Loucy (cell line): ENCODE results near the gene RNF44.

Source experiments
- H2AFZ ChIP-seq: fragments of 200-600 bp; sonication (generic); 2 replicates; pipeline ENCODE4 v1.6.0; 2016; ENCODE audit warnings: antibody characterized with exemption, mild to moderate bottlenecking, low read length, moderate library complexity
- H3F3A ChIP-seq: fragments of 200-600 bp; 2 replicates; pipeline ENCODE4 v1.6.0; 2016; ENCODE audit warnings: antibody characterized with exemption, low read depth, mild to moderate bottlenecking
- H3K27me3 ChIP-seq: fragments of 200-600 bp; sonication (generic); 2 replicates; pipeline ENCODE4 v1.6.1; 2014; ENCODE audit warnings: low read length, mild to moderate bottlenecking; ENCODE audit not compliant: insufficient read depth, poor library complexity, severe bottlenecking
- H3K36me3 ChIP-seq: fragments of 200-600 bp; sonication (generic); 2 replicates; pipeline ENCODE4 v1.6.1; 2016; ENCODE audit warnings: low read length; ENCODE audit not compliant: insufficient read depth
- H3K4me1 ChIP-seq: fragments of 200-600 bp; sonication (generic); 2 replicates; pipeline ENCODE4 v1.5.1; 2014; ENCODE audit warnings: low read length, mild to moderate bottlenecking; ENCODE audit not compliant: insufficient read depth, poor library complexity, severe bottlenecking
- H3K4me2 ChIP-seq: fragments of 200-600 bp; sonication (generic); 2 replicates; pipeline ENCODE4 v1.6.0; 2014; ENCODE audit warnings: antibody characterized with exemption, low read length, low read depth, mild to moderate bottlenecking; ENCODE audit not compliant: poor library complexity, severe bottlenecking
- H3K4me3 ChIP-seq: fragments of 200-600 bp; sonication (generic); 2 replicates; pipeline ENCODE4 v1.5.1; 2014; ENCODE audit warnings: low read length, mild to moderate bottlenecking, mixed read lengths; ENCODE audit not compliant: poor library complexity, severe bottlenecking
- H3K79me2 ChIP-seq: fragments of 200-600 bp; sonication (generic); 2 replicates; pipeline ENCODE4 v1.6.1; 2014; ENCODE audit warnings: low read length; ENCODE audit not compliant: insufficient read depth
- H3K9ac ChIP-seq: fragments of 200-600 bp; sonication (generic); 2 replicates; pipeline ENCODE4 v1.6.0; 2014; ENCODE audit warnings: mild to moderate bottlenecking, low read depth, low read length, moderate library complexity; ENCODE audit not compliant: poor library complexity, severe bottlenecking
- H3K9me2 ChIP-seq: fragments of 200-600 bp; sonication (generic); replicated peaks from 2 replicates; pipeline ENCODE4 v1.6.1; 2016; ENCODE audit warnings: low read depth, low read length, mixed read lengths
- H3K9me3 ChIP-seq: fragments of 200-600 bp; sonication (generic); 2 replicates; pipeline ENCODE4 v1.6.1; 2014; ENCODE audit warnings: mild to moderate bottlenecking, antibody characterized with exemption, low read length, low read depth; ENCODE audit not compliant: insufficient read depth
- H4K20me1 ChIP-seq: fragments of 200-600 bp; sonication (generic); 2 replicates; pipeline ENCODE4 v1.6.0; 2014; ENCODE audit warnings: antibody characterized with exemption, low read length, mild to moderate bottlenecking; ENCODE audit not compliant: insufficient read depth, poor library complexity, severe bottlenecking
- CTCF ChIP-seq: fragments of 200-600 bp; sonication (generic); conservative IDR thresholded peaks from 2 replicates; pipeline ENCODE4 v1.5.1; 2014; ENCODE audit warnings: mild to moderate bottlenecking, antibody characterized with exemption, low read length
- EZH2phosphoT487 ChIP-seq: fragments of 200-600 bp; IDR thresholded peaks from 2 replicates; pipeline ENCODE4 v1.6.1; 2018; ENCODE audit warnings: antibody characterized with exemption, mild to moderate bottlenecking, moderate library complexity, borderline replicate concordance

RNF44 gene

DNA sequence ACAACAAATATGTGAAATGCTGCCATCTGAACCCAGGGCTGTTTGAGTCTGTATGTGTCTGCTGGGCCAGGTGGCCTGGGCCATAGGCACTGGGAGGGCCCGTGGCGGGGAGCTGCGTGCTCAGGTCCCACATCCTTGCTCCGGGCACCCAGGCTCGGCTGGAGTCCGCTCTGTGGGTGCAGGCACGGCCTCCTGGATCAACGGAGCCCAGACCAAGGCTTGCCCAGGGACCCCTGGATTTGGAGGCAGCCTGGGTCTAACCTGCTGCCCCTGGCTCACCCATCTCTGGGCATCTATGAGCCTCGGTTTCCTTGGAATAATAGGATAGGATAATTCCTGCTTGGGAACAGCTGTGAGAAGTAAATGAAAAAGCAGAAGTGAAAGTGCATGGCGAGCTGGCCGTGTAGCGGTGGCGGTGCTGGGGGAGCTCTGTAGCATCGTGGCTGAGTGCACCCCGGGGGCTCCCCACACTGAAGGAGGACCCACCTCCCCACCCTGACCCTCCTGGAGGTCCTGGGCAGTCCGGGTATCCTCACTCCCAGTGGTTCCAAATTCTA lies 13.2 kb upstream of the RNF44 start:
- no peaks in the 10 kb centered on the region for H3K9me3 ChIP-seq
- H3F3A ChIP-seq = no peaks in the 10 kb centered on the region
- H3K9ac ChIP-seq = no peak overlapping the region
- no peaks in the 10 kb centered on the region for H3K4me1 ChIP-seq
- no peak overlapping the region for H2AFZ ChIP-seq
- H3K4me3 ChIP-seq = no peak overlapping the region
- no peaks in the 10 kb centered on the region for H3K27me3 ChIP-seq
- H4K20me1 ChIP-seq = no peaks in the 10 kb centered on the region
- TF ChIP-seq EZH2phosphoT487 = no peak
- no peak for TF ChIP-seq CTCF
- H3K9me2 ChIP-seq = no peaks in the 10 kb centered on the region
- no peaks in the 10 kb centered on the region for H3K36me3 ChIP-seq
- H3K79me2 ChIP-seq = peaks cover 5% of the 10 kb centered on the region; the same call in 1 of the 2 replicates
- H3K4me2 ChIP-seq = no peak overlapping the region

GRCh38 chr5:176549871-176550270 lies 12.7 kb upstream of the RNF44 start:
- Histone ChIP-seq H3K36me3 (no peaks in the 10 kb centered on the region), H3K27me3 (no peaks in the 10 kb centered on the region), H3K4me3 (no peak overlapping the region), H3K9me2 (no peaks in the 10 kb centered on the region), H4K20me1 (no peaks in the 10 kb centered on the region), H3F3A (no peaks in the 10 kb centered on the region), H3K4me1 (no peaks in the 10 kb centered on the region), H2AFZ (no peak overlapping the region), H3K9me3 (no peaks in the 10 kb centered on the region), H3K4me2 (no peak overlapping the region), H3K9ac (no peak overlapping the region), H3K79me2 (peaks cover 9% of the 10 kb centered on the region; the same call in 1 of the 2 replicates)
- TF ChIP-seq EZH2phosphoT487 (no peak), CTCF (no peak)

GRCh38 chr5:176548967-176549444 lies 11.8 kb upstream of the RNF44 start, which contains the start of gene CDHR2:
TSS of gene CDHR2 (plus strand) at chr5:176549342. CDS start at chr5:176565353, 16,011 bp downstream.
- no peak within 1 kb of the TSS for H3K9ac ChIP-seq
- no peaks in the 10 kb centered on the region for H3K36me3 ChIP-seq
- H3F3A ChIP-seq = no peaks in the 10 kb centered on the region
- no peaks in the 10 kb centered on the region for H3K9me3 ChIP-seq
- H3K27me3 ChIP-seq = no peaks in the 10 kb centered on the region
- H2AFZ ChIP-seq = no peak within 1 kb of the TSS
- no peaks in the 10 kb centered on the region for H3K4me1 ChIP-seq
- H3K9me2 ChIP-seq = no peaks in the 10 kb centered on the region
- peaks cover 14% of the 10 kb centered on the region; the same call in 1 of the 2 replicates for H3K79me2 ChIP-seq
- H3K4me2 ChIP-seq = no peak within 1 kb of the TSS
- H4K20me1 ChIP-seq = no peaks in the 10 kb centered on the region
- no peak for TF ChIP-seq EZH2phosphoT487
- no peak for TF ChIP-seq CTCF
- H3K4me3 ChIP-seq = no peak within 1 kb of the TSS
